ENCODE measurements around the gene MAGI2. TPM values are rescaled to one million over a fixed set of nuclear protein-coding genes. Genes with fewer than 3 reads are reported as not detected.

MAGI2 gene
- total RNA-seq, 4 donors from 2014 or later: 7.8 to 44.7 (median 21.1) TPM

DNA sequence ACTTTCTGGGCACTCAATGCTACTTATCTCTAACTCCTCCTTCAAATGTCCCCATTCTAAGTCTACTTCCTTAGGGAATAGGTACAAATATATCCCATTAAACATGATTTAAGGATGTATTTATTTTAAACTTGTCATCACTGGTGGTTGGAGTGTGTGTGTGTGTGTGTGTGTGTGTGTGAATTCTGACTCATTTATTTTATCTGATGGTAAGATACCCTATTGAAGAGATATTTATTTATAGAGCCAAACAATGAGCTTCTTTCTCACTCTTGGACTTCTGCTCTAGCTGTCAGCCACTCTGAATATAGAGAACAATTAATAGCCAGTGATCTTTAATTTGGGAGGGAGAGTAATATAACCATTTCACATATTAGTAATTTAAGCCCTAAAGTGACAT lies 17.8 kb upstream of the MAGI2 start:
- H3K36me3 ChIP-seq: peaks cover 0 to 5% of the 10 kb centered on the region in 2 donors
- no peak for TF ChIP-seq POLR2A (IDR thresholded peaks at IDR 0.05)
- TF ChIP-seq EP300 (IDR thresholded peaks at IDR 0.05): no peak
- TF ChIP-seq POLR2AphosphoS5 (IDR thresholded peaks at IDR 0.05): no peak
- TF ChIP-seq, protein P1, sequence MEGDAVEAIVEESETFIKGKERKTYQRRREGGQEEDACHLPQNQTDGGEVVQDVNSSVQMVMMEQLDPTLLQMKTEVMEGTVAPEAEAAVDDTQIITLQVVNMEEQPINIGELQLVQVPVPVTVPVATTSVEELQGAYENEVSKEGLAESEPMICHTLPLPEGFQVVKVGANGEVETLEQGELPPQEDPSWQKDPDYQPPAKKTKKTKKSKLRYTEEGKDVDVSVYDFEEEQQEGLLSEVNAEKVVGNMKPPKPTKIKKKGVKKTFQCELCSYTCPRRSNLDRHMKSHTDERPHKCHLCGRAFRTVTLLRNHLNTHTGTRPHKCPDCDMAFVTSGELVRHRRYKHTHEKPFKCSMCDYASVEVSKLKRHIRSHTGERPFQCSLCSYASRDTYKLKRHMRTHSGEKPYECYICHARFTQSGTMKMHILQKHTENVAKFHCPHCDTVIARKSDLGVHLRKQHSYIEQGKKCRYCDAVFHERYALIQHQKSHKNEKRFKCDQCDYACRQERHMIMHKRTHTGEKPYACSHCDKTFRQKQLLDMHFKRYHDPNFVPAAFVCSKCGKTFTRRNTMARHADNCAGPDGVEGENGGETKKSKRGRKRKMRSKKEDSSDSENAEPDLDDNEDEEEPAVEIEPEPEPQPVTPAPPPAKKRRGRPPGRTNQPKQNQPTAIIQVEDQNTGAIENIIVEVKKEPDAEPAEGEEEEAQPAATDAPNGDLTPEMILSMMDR (IDR thresholded peaks at IDR 0.05): no peak

DNA sequence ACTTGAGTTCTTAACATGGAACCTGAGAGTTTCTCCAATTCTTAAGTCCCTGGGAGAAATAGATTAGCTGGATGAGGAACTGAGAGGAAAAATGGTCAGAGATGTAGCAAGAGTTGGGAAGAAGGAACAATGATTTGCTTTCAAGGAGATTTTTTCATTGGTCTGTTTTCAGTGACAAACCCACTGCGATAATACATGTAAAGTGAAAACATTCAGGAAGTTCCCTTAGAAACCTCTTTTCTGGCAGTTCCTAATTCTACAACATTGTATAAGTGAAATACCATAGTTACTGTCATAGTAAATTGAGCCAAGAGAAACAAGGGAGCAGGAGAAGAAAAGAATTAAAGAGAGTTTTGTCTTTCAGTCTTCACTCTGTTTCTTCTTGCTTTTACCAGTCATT lies 12.1 kb upstream of the MAGI2 start:
- Histone ChIP-seq H3K4me3 (no peak overlapping the region), H3K36me3 (peaks cover 0 to 5% of the 10 kb centered on the region in 2 donors), H3K27ac (no peak overlapping the region), H3K9me3 (no peaks in the 10 kb centered on the region), H3K4me1 (peaks cover 0 to 3% (median 0%) of the 10 kb centered on the region in 3 donors), H3K27me3 (no peaks in the 10 kb centered on the region)
- TF ChIP-seq POLR2AphosphoS5 (IDR thresholded peaks at IDR 0.05) (no peak), EP300 (IDR thresholded peaks at IDR 0.05) (no peak), POLR2A (IDR thresholded peaks at IDR 0.05) (no peak)
- TF ChIP-seq, protein P1 (IDR thresholded peaks at IDR 0.05): no peak
- 88 to 100% methylated on average over 1 of the region's 1 CpG for WGBS, 2 donors (ENCODE audit: low coverage in 1 of 2)
- ATAC-seq: no peak

More for the DNA sequence above, 17.8 kb upstream of the MAGI2 start:
- ATAC-seq: no peak
- no peaks in the 10 kb centered on the region for H3K27me3 ChIP-seq
- H3K4me1 ChIP-seq: peaks cover 0 to 2% (median 0%) of the 10 kb centered on the region in 3 donors
- no peak overlapping the region for H3K4me3 ChIP-seq
- no peak overlapping the region for H3K27ac ChIP-seq
- no peaks in the 10 kb centered on the region for H3K9me3 ChIP-seq

DNA sequence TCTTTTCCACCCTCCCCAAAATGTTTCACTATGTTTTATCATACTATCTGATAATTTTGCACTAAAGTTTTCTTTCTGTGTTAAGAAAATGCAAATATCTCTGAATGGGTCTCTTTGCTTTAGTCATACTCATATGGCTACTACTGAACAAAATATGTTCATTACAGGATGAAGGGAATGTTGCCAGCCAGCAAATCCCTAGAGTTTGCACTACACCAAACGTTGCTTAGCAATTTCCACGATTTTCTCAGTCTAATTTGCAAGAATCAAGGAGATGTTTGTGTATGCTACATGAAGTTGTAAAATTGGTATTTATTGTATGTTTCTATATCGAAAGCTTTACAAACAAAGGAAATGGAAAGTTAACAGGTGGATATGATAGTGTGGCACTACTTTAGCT lies 10.6 kb upstream of the MAGI2 start:
- Histone ChIP-seq H3K27ac (no peak overlapping the region), H3K4me3 (no peak overlapping the region), H3K4me1 (peaks cover 0 to 14% (median 0%) of the 10 kb centered on the region in 3 donors), H3K9me3 (no peaks in the 10 kb centered on the region), H3K27me3 (no peaks in the 10 kb centered on the region), H3K36me3 (peaks cover 0 to 16% of the 10 kb centered on the region in 2 donors)
- 62 to 63% methylated on average over 3 of the region's 3 CpGs for WGBS, 2 donors (ENCODE audit: low coverage in 1 of 2)
- no peak for ATAC-seq
- TF ChIP-seq POLR2AphosphoS5 (IDR thresholded peaks at IDR 0.05) (no peak), EP300 (IDR thresholded peaks at IDR 0.05) (no peak), POLR2A (IDR thresholded peaks at IDR 0.05) (no peak)
- TF ChIP-seq, protein P1 (IDR thresholded peaks at IDR 0.05): no peak

DNA sequence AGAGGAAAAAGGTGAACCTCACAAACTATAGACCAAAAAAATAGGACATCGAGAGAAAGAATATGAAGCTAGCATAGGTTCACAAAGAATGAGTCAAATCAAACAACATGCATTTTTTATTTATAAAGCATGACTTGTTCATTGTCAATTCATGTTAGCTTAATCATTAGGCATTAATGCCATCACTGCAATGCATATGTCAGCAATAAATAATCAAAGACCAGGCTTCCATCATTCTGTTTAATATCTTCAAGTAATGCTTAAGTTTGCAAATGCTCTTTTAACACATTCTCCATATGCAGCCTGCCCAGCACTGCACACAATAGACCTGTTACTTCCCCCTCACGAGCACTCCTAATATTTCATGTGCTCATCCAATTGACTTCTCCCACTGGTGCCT lies 8.9 kb upstream of the MAGI2 start:
- no peak for ATAC-seq
- no peak overlapping the region for H3K4me3 ChIP-seq
- peaks cover 0 to 28% (median 0%) of the 10 kb centered on the region in 3 donors for H3K4me1 ChIP-seq
- TF ChIP-seq, protein P1 (IDR thresholded peaks at IDR 0.05): no peak
- no peak for TF ChIP-seq POLR2A (IDR thresholded peaks at IDR 0.05)
- TF ChIP-seq POLR2AphosphoS5 (IDR thresholded peaks at IDR 0.05): no peak
- TF ChIP-seq EP300 (IDR thresholded peaks at IDR 0.05): no peak
- H3K36me3 ChIP-seq: peaks cover 0 to 10% of the 10 kb centered on the region in 2 donors
- H3K9me3 ChIP-seq: no peaks in the 10 kb centered on the region
- no peaks in the 10 kb centered on the region for H3K27me3 ChIP-seq
- WGBS, 2 donors (ENCODE audit: low coverage in 1 of 2): 77 to 80% methylated on average over 2 of the region's 2 CpGs
- H3K27ac ChIP-seq: no peak overlapping the region

DNA sequence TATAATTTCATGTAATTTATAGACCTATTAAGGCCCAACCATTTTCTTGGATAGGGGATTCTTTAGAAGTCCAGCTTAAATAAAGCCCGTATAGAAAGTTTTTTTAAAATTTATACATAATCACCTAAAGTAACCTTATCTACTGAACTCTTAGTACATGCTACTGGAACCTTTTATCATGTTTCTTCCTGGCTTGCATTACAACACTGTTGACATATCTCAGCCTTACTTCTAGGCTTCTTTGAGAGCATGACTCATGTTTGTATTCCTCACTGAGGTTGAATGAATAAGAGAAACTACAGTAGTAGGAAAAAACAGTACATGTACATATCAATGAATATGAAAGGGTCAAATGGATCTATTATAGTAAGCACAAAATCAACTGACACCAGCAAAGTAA lies 8.2 kb upstream of the MAGI2 start:
- TF ChIP-seq POLR2AphosphoS5 (IDR thresholded peaks at IDR 0.05) (peak; percentile 41), EP300 (IDR thresholded peaks at IDR 0.05) (no peak), POLR2A (IDR thresholded peaks at IDR 0.05) (no peak)
- TF ChIP-seq, protein P1 (IDR thresholded peaks at IDR 0.05): no peak
- H3K4me3 ChIP-seq: no peak overlapping the region
- no peaks in the 10 kb centered on the region for H3K9me3 ChIP-seq
- ATAC-seq: peak; percentile 62
- no peaks in the 10 kb centered on the region for H3K27me3 ChIP-seq
- peaks cover 0 to 10% of the 10 kb centered on the region in 2 donors for H3K36me3 ChIP-seq
- H3K4me1 ChIP-seq: peaks cover 0 to 35% (median 0%) of the 10 kb centered on the region in 3 donors
- no peak overlapping the region for H3K27ac ChIP-seq
- WGBS, 2 donors (ENCODE audit: low coverage in 1 of 2): 67 to 82% methylated on average over 1 of the region's 1 CpG
